ENCODE data around the gene RALGPS1.
"Not testable (repeated sequence)": the region's sequence is repeated elsewhere in the genome, so short reads cannot be mapped to it uniquely, and the experiment has no call there.

Gene RALGPS1

DNA sequence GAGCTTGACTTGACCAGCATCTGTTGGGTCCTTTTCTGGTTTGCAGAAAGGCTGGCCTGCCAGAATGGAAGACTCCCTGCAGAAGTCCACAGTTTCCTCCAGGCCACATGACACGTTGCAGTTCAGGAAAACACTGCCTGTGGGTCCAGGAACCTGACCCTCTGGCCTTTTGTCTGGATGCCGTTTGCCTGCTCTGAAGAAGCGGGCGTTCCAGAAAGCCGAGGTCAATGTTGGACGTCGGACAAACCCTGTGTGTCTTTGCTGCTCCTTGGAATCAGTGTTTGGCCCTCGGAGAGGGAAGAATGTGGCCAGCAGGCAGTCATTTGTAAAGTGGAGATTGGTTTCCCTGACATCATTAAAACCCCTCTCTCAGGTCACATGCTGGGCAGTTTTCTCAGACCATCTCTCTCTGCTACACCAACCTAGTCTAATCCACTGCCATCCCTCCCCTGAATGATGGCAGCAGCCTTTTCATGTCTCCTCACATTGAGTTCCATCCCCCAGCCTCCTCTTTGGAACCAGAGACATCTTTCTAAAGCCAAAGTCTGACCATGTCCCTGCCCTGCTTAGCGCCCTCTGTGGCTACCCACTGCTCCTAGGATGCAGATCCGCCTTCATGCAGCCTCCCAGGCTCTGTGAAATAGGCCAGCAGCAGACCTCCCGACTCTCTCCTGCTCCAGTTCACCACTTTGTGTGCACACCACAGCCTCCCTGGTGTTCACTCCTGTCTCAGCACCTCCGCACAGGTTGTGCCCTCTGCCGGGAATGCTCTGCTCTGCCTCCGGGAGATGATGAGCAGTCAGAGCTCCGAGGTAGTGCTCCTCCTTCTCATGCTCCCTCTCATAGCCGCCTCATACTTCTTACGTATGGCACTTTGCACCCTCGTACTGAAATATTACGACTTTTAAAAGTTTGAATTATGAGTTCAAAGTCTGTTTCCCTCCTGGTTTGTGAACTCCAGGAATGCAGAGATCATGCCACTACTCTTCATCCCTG, 75.6 kb downstream of the RALGPS1 start:
- DNase-seq (ENCODE audit: low read depth) = peak; percentile 37

GRCh38 chr9:126991183-126991582, 76.6 kb downstream of the RALGPS1 start:
- no peak for DNase-seq (ENCODE audit: low read depth)

GRCh38 chr9:126992427-126992826, 77.8 kb downstream of the RALGPS1 start:
- DNase-seq (ENCODE audit: low read depth) = no peak

GRCh38 chr9:126999315-127000068, 84.9 kb downstream of the RALGPS1 start:
- no peak for DNase-seq (ENCODE audit: low read depth)

GRCh38 chr9:127004946-127005769, 90.6 kb downstream of the RALGPS1 start:
- DNase-seq (ENCODE audit: low read depth) = peak; percentile 19

DNA sequence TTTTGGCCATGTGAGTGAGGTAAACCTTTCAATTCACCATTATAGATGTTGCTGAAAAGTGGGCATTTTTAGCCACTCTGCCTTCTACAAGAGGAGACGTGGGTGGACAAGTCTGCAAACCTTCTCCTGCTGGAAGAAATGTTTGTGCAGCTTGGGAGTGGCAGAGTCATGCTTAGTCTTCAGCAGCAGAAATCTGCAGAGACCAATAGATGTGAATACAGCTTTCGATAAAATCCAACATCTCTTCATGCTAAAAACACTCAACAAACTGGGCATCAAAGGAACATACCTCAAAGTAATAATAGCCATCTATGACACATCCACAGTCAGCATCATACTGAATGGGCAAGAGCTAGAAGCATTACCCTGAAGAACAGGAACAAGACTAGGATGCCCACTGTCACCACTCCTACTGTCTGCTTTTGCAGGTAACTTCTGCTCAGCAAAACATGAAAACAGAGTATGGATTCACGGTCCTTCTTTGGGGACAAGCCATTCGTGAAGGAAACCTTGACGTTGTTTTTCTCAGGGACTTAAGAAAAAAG, 91.3 kb downstream of the RALGPS1 start:
- DNase-seq (ENCODE audit: low read depth) = no peak

DNA sequence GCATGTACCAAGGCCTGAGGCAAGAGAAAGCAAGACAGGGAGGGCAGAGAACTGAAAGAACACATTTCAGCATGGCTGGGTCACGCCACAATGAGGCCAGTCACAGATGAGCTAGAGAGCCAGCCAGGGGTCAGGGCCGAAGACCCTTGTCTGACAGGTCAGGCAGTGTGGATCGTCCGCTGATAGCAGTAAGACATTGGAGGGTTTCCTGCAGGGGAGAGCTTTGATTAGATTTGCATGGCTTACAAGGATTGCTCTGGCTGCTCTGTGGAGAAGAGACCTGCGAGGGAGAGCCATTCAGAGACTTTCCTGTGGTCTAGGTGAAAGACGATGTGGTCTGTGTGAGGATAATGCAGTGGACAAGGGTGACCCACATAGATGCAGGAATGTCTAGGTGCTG, 93.1 kb downstream of the RALGPS1 start:
- DNase-seq (ENCODE audit: low read depth) = no peak

- DNase-seq (ENCODE audit: low read depth) = no peak
Measured at GRCh38 chr9:127008076-127008475, 93.5 kb downstream of the RALGPS1 start.

DNA sequence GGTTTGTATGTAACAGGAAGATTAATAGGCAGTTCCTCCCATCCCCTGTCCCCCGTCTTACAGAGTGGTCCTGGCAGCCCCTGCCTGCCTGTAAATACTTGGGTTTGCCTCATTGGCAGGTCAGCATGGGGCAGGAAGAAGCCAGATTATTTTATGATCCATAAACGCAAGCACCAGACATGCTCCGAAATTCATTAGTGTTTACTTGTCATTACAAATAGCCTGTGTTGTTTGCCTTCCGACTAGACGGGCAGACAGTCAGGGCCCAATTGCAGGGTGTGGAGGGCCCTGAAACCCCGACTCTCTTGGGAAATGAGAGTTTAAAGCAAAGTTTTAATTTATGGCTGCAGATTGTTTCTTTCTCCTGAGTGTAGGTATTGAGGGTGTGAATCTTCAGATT, 97.2 kb downstream of the RALGPS1 start:
- no peak for DNase-seq (ENCODE audit: low read depth)

GRCh38 chr9:127012250-127012649, 97.7 kb downstream of the RALGPS1 start:
- no peak for DNase-seq (ENCODE audit: low read depth)

- DNase-seq (ENCODE audit: low read depth) = no peak
Measured at GRCh38 chr9:127013597-127013996, 99.0 kb downstream of the RALGPS1 start.

DNA sequence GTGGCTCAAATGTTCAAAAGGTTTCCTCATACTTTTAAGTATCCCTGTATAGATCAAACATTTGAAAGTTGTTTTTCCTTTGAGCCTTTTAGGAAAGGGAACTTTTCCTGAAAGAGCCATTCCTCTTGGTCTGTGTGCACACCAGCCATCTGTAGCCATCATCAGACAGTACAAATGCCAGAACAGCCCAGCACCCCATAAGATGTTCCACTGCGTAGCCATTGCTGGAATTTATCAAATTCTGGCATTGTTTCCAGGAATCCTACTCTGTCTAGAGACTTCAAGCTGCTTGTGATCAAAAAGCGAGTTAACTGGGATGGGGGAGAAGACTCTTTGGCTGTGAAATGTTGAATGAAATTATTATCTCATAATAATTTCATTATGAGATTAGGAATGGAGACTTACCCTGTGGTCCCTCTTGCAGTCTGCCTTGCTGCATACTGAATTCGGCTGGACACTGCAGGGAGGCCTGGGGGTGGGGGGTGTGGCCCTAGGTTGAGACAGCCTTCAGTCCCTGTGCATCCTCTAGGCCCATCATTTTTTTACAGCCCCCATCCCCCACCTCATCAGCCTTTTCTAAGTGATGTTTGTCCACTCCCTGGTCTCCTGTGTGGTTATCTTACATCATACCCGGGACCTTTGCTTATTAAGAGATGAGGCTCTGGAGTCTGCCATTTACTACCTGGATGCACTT, 99.8 kb downstream of the RALGPS1 start:
- peak; percentile 59 for DNase-seq (ENCODE audit: low read depth)

DNA sequence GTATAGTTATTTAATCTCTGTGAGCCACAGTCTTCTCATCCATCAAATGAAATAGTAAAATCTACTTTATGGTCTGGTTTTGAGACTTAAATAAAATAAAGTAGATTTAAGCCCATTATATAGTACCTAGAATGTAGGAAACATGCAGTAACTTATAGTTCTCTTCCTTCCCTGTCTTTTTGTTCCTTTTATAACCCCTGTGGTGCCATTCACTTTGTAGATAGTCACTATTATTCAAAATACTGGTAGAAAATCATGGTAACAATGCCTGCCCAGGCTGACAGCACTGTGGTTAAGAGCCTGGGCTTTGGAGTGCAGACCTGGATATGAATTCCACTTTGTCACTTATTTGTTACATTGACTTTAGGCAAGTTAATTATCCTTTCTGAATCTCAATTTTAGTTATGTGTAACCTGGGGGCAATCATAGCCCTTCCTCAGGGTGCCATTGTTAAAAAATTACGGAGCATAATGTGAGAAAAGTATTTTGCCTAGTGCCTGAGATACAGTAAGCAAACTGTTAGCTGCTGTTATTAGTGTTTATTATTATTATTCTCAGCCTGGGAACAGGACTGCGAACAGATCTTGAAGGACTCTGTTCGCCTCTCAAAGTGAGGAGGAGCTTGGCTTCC, 100.4 kb downstream of the RALGPS1 start:
- DNase-seq (ENCODE audit: low read depth) = no peak

DNA sequence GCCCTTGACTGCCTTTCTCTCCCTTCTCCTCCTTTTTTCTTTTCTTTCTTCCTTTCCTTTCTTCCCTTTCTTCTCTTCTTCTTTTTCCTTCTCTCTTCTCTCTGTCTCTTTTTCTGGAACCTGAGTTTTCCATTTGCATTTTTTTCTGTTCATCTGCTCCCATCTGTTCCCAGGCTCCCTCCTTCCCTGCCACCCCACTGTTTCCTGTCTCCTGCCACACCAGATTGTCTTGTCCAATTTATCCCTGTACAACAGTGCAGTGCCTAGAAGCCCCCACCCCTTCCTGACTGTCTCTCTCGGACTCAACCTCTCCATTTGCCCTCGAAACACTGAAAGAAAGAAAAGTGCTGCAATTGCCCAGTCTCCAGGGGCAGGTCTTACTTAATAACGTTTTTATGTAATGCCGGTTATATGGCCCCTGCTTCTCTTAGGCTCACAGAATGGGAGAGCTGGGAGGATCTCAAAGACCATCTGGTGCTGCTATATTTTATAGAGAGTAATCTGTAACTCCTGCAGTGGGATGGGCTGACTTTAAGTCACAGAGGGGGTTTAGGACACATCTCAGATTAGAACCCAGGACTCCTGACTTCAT, 101.4 kb downstream of the RALGPS1 start:
- no peak for DNase-seq (ENCODE audit: low read depth)

- DNase-seq (ENCODE audit: low read depth) = not testable (repeated sequence)
Measured at GRCh38 chr9:127017979-127018378, 103.4 kb downstream of the RALGPS1 start.

DNA sequence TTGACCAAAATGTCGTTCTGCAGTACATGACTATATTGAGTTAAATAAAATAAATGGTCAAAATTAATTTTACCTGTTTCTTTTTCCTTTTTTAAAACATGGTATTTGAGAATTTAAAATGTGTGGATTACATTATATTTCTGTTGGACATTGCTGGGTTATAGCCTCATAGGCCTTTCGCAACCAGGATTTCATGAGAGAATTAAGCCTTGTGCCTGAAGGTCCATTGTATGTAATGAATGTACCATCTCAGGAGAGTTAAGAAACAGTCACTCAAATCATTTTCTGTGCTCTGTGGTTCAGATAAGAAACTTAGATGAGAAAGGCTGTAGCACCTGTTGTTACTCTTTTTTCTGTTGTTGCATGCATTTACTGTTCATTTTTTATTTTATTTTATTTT, 104.4 kb downstream of the RALGPS1 start:
- DNase-seq (ENCODE audit: low read depth) = no peak

DNA sequence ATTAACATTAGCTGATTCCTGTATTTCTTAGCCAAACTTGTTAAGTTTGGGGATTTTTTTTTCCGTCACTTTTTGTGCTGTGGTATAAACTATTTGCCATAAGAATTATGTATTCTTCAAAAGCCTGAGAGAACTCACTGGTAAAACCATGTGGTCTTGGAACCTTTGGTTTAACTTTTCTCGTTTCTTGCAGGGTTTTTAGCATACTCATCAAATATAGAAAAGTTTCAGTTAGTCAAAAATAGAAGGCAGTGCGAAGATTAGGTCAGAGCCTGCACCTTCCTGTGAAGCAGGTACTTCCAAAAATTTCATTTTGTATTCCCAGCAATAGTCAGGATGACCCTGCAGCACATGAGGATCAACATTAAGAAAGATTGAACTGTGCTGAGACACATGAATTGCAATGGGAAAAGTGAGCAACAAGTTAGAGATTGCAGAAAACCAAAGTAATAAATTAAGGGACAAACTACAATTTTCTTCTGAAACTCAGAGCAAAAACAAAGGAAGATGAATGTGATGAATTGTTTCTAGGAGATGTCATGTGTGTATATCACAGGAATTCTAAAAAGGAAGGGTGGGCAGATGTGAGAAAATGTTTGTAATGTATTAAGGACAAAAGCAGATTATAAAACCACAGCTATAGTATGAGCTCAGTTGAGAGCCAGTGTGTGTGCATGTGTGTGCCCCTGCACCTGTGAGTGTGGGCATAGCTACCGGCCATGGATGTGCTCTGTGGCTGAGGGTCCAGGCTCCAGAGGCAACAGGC, 105.6 kb downstream of the RALGPS1 start:
- DNase-seq (ENCODE audit: low read depth) = no peak

GRCh38 chr9:127020802-127021078, 106.2 kb downstream of the RALGPS1 start:
- no peak for DNase-seq (ENCODE audit: low read depth)

DNA sequence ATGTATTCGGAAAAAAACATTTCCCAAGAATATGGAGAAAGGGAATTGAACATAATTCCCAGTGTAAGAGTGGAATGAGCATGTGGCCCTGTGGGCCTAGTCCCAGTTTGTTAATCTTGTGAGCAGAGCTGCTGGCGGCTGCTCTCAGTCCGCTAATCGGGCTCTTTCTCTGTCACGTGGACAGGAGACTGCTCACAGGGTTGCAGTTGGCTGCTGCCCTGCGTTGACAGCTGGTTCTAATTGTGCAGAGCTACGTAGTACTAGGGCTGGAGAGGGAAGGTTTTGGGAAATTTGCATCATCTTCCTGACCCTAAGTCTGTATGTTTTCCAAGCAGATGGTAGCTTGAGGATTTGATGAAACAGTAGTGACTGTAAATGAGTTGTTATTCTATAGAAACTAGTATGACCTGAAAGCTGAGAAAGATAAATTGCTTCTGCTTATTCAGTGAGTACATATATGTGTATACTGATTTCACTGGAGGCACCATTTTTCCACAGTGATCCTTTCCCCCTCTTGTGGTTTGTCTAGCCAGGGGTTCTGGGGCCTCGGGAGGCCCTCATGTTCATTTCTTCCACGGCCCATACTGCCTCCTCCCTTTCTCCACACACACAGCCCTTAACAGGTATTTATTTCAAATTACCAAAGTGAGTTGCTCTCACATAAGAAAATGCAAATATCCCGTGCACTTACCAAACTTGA, 107.2 kb downstream of the RALGPS1 start:
- DNase-seq (ENCODE audit: low read depth) = peak; percentile 98
